Keratinocyte (primary cell): ENCODE measurements around the gene CBLN1. TPM values are rescaled to one million over a fixed set of nuclear protein-coding genes. Genes with fewer than 3 reads are reported as not detected.

Experiments
- DNase-seq: peaks from one replicate; pipeline ENCODE4 v3.0.0-alpha.2; 2011; ENCODE audit warnings: low read depth, missing footprints, low spot score
- FAIRE-seq: peaks from 2 replicates; lab custom pipeline; 2011; peaks lifted over from hg19 to GRCh38; lab: Jason Lieb, UNC
- H2AFZ ChIP-seq: 2 replicates; pipeline ENCODE4 v1.6.0; 2012; ENCODE audit warnings: low read length, control low read depth, inconsistent platforms; ENCODE audit not compliant: control insufficient read depth
- H3K27ac ChIP-seq: 2 replicates; pipeline ENCODE4 v1.5.1; 2011; ENCODE audit warnings: low read length; ENCODE audit not compliant: control insufficient read depth, insufficient read depth
- H3K27me3 ChIP-seq: 3 replicates; pipeline ENCODE4 v1.6.0; 2011; ENCODE audit warnings: low read length; ENCODE audit not compliant: control insufficient read depth, insufficient read depth; ENCODE audit errors: extremely low read depth
- H3K36me3 ChIP-seq, 2 experiments: 2 replicates in 1 of 2; 3 replicates in 1 of 2; pipeline ENCODE4 v1.5.1; 2011; ENCODE audit warnings: low read length in 2 of 2, mild to moderate bottlenecking in 1 of 2; ENCODE audit not compliant: control insufficient read depth in 2 of 2, insufficient read depth in 2 of 2; ENCODE audit errors: extremely low read depth in 1 of 2
- H3K4me1 ChIP-seq: 3 replicates; pipeline ENCODE4 v1.5.1; 2011; ENCODE audit warnings: low read length; ENCODE audit not compliant: control insufficient read depth, insufficient read depth; ENCODE audit errors: extremely low read depth
- H3K4me2 ChIP-seq: 3 replicates; pipeline ENCODE4 v1.6.0; 2011; ENCODE audit warnings: low read depth, low read length; ENCODE audit not compliant: control insufficient read depth, insufficient read depth; ENCODE audit errors: extremely low read depth
- H3K4me3 ChIP-seq, 3 experiments: fragments of 200-600 bp in 1 of 3; sonication (generic) in 1 of 3; 2 replicates in 2 of 3; 3 replicates in 1 of 3; pipeline ENCODE4 v1.5.1; 2011 to 2016; ENCODE audit warnings: low read length in 3 of 3, mild to moderate bottlenecking in 3 of 3, control low read depth in 2 of 3, inconsistent platforms in 1 of 3, low read depth in 1 of 3, mixed read lengths in 1 of 3, mixed run types in 1 of 3, moderate library complexity in 1 of 3; ENCODE audit not compliant: control insufficient read depth in 2 of 3, insufficient read depth in 2 of 3; ENCODE audit errors: extremely low read depth in 1 of 3
- H3K79me2 ChIP-seq: 2 replicates; pipeline ENCODE4 v1.6.0; 2012; ENCODE audit warnings: low read length; ENCODE audit not compliant: control insufficient read depth, insufficient read depth
- H3K9ac ChIP-seq: 3 replicates; pipeline ENCODE4 v1.6.0; 2011; ENCODE audit warnings: low read length; ENCODE audit not compliant: control insufficient read depth, insufficient read depth; ENCODE audit errors: extremely low read depth
- H3K9me1 ChIP-seq: 3 replicates; pipeline ENCODE4 v1.6.0; 2011; ENCODE audit warnings: low read length; ENCODE audit not compliant: control insufficient read depth, insufficient read depth; ENCODE audit errors: extremely low read depth
- H3K9me3 ChIP-seq: 2 replicates; pipeline ENCODE4 v1.5.1; 2012; ENCODE audit warnings: low read depth, low read length; ENCODE audit not compliant: control insufficient read depth
- H4K20me1 ChIP-seq: 3 replicates; pipeline ENCODE4 v1.6.0; 2011; ENCODE audit warnings: low read length; ENCODE audit not compliant: control insufficient read depth, insufficient read depth; ENCODE audit errors: extremely low read depth
- EZH2 ChIP-seq: IDR thresholded peaks from one replicate; pipeline ENCODE4 v1.6.1; 2012; ENCODE audit warnings: inconsistent platforms, mild to moderate bottlenecking, low read length, moderate library complexity
- dilution Hi-C: fragments of 300-500 bp; cut with MboI; formaldehyde crosslinking; loops from one replicate; pipeline ENCODE4 v1.7.0; 2020; ENCODE audit warnings: low sequenced_read_pairs; ENCODE audit not compliant: extremely low pct_ligation_motif_present
- polyA minus RNA-seq, 3 experiments: library from RNA; depleted of rRNA, polyadenylated mRNA; stranded (reverse); fragments of >200 nt; gene quantifications; 1 replicate in 1 of 3; 2 replicates in 1 of 3; 3 replicates in 1 of 3; pipeline ENCODE4 v1.2.3, GENCODE V29; 2011
- polyA plus RNA-seq, 5 experiments: library from polyadenylated mRNA; depleted of rRNA in 3 of 5; stranded (reverse) in 3 of 5; stranded (forward) in 1 of 5; unstranded in 1 of 5; fragments of >200 nt; gene quantifications; 1 replicate in 1 of 5; 2 replicates in 3 of 5; 3 replicates in 1 of 5; pipeline versions ENCODE4 v1.2.1 to v1.2.3, GENCODE V29; 2011 to 2012; ENCODE audit warnings: missing spikeins in 2 of 5, low read depth in 1 of 5, low replicate concordance in 1 of 5
- TF ChIP-seq, protein P1 (sequence below), 3 experiments: IDR thresholded peaks in 1 of 3; conservative IDR thresholded peaks in 1 of 3; optimal IDR thresholded peaks in 1 of 3; 2 replicates in 2 of 3; 3 replicates in 1 of 3; pipeline versions ENCODE3 to v1.5.1; 2011; ENCODE audit warnings: low read length in 3 of 3, mild to moderate bottlenecking in 3 of 3, moderate library complexity in 2 of 3, control low read depth in 1 of 3, inconsistent platforms in 1 of 3; ENCODE audit not compliant: insufficient read depth in 2 of 3; ENCODE audit errors: extremely low read depth in 1 of 3

The CBLN1 gene
- polyA plus RNA-seq = not detected in 3 replicates
- polyA plus RNA-seq (2011; ENCODE audit: low read depth) = not detected
- not detected in 2 replicates for polyA plus RNA-seq (2011; cell fraction: cytosol; rRNA removed)
- not detected in 2 replicates for polyA plus RNA-seq (2011; cell fraction: nucleus; rRNA removed)
- polyA plus RNA-seq (2012; ENCODE audit: low replicate concordance) = not detected in 2 replicates
- not detected in 3 replicates for polyA minus RNA-seq
- polyA minus RNA-seq (2011; cell fraction: cytosol; rRNA and poly(A)+ RNA removed) = not detected
- not detected in 2 replicates for polyA minus RNA-seq (2011; cell fraction: nucleus; rRNA and poly(A)+ RNA removed)

DNA sequence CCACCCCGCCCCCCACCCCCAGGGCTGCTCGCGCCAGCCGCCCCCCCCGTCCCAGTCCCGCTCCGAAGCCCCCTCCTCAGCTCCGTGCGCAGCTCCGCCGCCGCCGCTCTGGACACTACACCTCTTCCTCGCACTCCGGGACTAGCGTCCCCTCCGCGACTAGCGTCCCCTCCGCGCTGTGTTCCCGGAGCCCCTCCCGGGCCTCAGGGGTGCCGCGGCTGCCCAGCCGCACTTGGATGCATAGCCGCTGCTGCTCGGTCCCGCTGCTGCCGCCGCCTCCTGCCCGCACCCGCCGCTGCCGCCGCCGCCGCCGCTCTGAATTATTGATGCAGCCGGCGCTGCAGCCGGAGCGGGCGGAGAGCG is at the start of gene CBLN1:
CBLN1 (minus strand) TSS at position 359 of the 363 bp plus-strand sequence. CDS start 373 bp downstream, outside the sequence.
- H3K4me3 ChIP-seq = peak within 1 kb of the TSS in 1 of 3 experiments; percentile 35
- no peak within 1 kb of the TSS for H3K27ac ChIP-seq
- H3K4me2 ChIP-seq = peak within 1 kb of the TSS; percentile 27
- dilution Hi-C loops = no loop called here
- peaks cover 4% of the 10 kb centered on the region for H3K9me3 ChIP-seq
- H3K79me2 ChIP-seq = no peaks in the 10 kb centered on the region
- no peak within 1 kb of the TSS for H3K9ac ChIP-seq
- DNase-seq (no peak), FAIRE-seq (no peak)
- H2AFZ ChIP-seq = no peak within 1 kb of the TSS
- TF ChIP-seq, protein P1, sequence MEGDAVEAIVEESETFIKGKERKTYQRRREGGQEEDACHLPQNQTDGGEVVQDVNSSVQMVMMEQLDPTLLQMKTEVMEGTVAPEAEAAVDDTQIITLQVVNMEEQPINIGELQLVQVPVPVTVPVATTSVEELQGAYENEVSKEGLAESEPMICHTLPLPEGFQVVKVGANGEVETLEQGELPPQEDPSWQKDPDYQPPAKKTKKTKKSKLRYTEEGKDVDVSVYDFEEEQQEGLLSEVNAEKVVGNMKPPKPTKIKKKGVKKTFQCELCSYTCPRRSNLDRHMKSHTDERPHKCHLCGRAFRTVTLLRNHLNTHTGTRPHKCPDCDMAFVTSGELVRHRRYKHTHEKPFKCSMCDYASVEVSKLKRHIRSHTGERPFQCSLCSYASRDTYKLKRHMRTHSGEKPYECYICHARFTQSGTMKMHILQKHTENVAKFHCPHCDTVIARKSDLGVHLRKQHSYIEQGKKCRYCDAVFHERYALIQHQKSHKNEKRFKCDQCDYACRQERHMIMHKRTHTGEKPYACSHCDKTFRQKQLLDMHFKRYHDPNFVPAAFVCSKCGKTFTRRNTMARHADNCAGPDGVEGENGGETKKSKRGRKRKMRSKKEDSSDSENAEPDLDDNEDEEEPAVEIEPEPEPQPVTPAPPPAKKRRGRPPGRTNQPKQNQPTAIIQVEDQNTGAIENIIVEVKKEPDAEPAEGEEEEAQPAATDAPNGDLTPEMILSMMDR (optimal IDR thresholded peaks at IDR 0.05 in 1 of 3, IDR thresholded peaks at IDR 0.05 in 1 of 3, conservative IDR thresholded peaks at IDR 0.05 in 1 of 3; ENCODE audit: extremely low read depth in 1 of 3, insufficient read depth in 2 of 3, low read length in 3 of 3) = no peak
- no peak for TF ChIP-seq EZH2
- no peaks in the 10 kb centered on the region for H3K9me1 ChIP-seq
- peaks cover 69% of the 10 kb centered on the region for H3K27me3 ChIP-seq
- H4K20me1 ChIP-seq = no peaks in the 10 kb centered on the region
- H3K4me1 ChIP-seq = no peaks in the 10 kb centered on the region
- H3K36me3 ChIP-seq = no peaks in the 10 kb centered on the region

DNA sequence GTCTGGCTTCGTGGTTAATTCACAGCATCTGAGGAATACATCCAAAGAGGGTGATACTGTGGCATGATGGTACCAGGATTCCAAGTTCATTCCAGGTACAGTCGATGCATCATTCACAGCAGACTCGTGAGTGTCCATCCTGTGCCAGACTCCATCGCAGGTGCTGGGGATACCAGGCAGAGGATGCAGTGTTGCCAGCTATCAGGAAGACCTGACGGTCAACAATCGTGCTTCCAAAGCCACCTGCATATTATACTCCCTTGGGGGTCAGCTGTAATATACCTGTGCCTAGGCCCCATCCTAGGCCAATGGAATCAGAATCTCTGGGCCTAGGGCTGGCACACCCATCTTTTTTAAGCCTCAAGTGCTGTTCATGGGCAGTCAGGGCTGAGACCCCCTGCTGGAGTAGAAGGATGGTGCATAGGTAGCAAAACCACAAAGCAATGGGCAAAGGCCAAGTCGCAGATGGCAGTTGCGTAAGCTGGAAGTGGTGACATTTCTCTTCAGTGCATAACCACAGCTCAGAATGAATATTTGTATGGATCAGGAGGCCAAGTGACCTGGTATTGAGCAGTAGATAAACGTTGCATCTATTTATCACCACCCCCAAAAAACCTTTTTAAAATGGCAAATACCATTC is 49.0 kb upstream of the CBLN1 start:
- no peaks in the 10 kb centered on the region for H3K4me1 ChIP-seq
- dilution Hi-C loops = no loop called here
- no peaks in the 10 kb centered on the region for H3K36me3 ChIP-seq
- TF ChIP-seq, protein P1 (optimal IDR thresholded peaks at IDR 0.05 in 1 of 3, IDR thresholded peaks at IDR 0.05 in 1 of 3, conservative IDR thresholded peaks at IDR 0.05 in 1 of 3; ENCODE audit: extremely low read depth in 1 of 3, insufficient read depth in 2 of 3, low read length in 3 of 3) = no peak
- no peak for TF ChIP-seq EZH2
- DNase-seq = no peak
- no peaks in the 10 kb centered on the region for H3K9me1 ChIP-seq
- no peak overlapping the region for H3K27ac ChIP-seq
- no peak overlapping the region for H3K4me3 ChIP-seq
- H3K9me3 ChIP-seq = no peaks in the 10 kb centered on the region
- H3K79me2 ChIP-seq = no peaks in the 10 kb centered on the region
- H2AFZ ChIP-seq = no peak overlapping the region
- FAIRE-seq = no peak
- no peak overlapping the region for H3K4me2 ChIP-seq
- H3K27me3 ChIP-seq = no peaks in the 10 kb centered on the region
- H3K9ac ChIP-seq = no peak overlapping the region
- H4K20me1 ChIP-seq = no peaks in the 10 kb centered on the region
